ENCODE data around the gene FLOT2.

DNA sequence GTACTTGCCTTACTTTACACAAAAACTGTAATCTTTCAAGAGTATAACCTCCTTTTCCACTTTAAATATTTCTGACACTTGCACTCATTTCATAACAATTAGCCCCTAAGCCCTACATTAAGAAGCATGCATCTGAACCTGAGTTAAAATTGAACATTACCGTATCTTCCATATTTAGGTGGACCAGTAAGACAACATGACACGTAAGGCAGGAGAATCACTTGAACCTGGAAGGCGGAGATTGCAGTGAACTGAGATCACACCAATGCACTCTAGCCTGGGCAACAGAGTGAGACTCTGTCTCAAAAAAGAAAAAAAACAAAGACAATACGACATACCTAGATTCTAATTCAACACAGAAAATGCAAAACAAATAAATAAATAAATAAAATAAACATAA, 46.8 kb upstream of the FLOT2 start:
- TF ChIP-seq, protein P1, sequence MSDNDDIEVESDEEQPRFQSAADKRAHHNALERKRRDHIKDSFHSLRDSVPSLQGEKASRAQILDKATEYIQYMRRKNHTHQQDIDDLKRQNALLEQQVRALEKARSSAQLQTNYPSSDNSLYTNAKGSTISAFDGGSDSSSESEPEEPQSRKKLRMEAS (IDR thresholded peaks at IDR 0.05; ENCODE audit: low read depth): no peak
- TF ChIP-seq, protein P2, sequence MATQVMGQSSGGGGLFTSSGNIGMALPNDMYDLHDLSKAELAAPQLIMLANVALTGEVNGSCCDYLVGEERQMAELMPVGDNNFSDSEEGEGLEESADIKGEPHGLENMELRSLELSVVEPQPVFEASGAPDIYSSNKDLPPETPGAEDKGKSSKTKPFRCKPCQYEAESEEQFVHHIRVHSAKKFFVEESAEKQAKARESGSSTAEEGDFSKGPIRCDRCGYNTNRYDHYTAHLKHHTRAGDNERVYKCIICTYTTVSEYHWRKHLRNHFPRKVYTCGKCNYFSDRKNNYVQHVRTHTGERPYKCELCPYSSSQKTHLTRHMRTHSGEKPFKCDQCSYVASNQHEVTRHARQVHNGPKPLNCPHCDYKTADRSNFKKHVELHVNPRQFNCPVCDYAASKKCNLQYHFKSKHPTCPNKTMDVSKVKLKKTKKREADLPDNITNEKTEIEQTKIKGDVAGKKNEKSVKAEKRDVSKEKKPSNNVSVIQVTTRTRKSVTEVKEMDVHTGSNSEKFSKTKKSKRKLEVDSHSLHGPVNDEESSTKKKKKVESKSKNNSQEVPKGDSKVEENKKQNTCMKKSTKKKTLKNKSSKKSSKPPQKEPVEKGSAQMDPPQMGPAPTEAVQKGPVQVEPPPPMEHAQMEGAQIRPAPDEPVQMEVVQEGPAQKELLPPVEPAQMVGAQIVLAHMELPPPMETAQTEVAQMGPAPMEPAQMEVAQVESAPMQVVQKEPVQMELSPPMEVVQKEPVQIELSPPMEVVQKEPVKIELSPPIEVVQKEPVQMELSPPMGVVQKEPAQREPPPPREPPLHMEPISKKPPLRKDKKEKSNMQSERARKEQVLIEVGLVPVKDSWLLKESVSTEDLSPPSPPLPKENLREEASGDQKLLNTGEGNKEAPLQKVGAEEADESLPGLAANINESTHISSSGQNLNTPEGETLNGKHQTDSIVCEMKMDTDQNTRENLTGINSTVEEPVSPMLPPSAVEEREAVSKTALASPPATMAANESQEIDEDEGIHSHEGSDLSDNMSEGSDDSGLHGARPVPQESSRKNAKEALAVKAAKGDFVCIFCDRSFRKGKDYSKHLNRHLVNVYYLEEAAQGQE (IDR thresholded peaks at IDR 0.05; ENCODE audit: low read depth, low read length): no peak
